Common myeloid progenitor, CD34-positive (primary cell): ENCODE data around the gene CSNK2A2.

Experiments
- CTCF ChIA-PET: fragments of 350-600 bp; sonication (Branson Sonifier 250); formaldehyde crosslinking; loops from one replicate; lab custom pipeline; 2021; ENCODE audit warnings: antibody characterized with exemption; lab: Charles Lee
- POLR2A ChIA-PET: fragments of 350-600 bp; sonication (Branson Sonifier 250); formaldehyde crosslinking; loops from one replicate; lab custom pipeline; 2021; ENCODE audit warnings: antibody characterized with exemption; lab: Charles Lee
- DNase-seq, 3 donors: peaks; one replicate each; pipeline versions ENCODE4 v3.0.0 to v3.0.0-alpha.2; 2013
- H3K27ac ChIP-seq, 2 experiments: 1 replicate in 1 of 2; 2 replicates in 1 of 2; pipeline ENCODE4 v1.7.0; 2013; ENCODE audit warnings: inconsistent platforms in 2 of 2, low read length in 2 of 2, mild to moderate bottlenecking in 2 of 2, low read depth in 1 of 2, moderate library complexity in 1 of 2; ENCODE audit not compliant: severe bottlenecking in 2 of 2, insufficient read depth in 1 of 2, poor library complexity in 1 of 2
- H3K27me3 ChIP-seq, 5 experiments: replicated peaks in 2 of 5; 1 replicate in 3 of 5; 2 replicates in 2 of 5; pipeline versions ENCODE4 v1.6.1 to v1.7.0; 2013; ENCODE audit warnings: low read length in 4 of 5, mild to moderate bottlenecking in 2 of 5, moderate library complexity in 2 of 5, inconsistent platforms in 1 of 5; ENCODE audit not compliant: insufficient read depth in 5 of 5, control insufficient read depth in 4 of 5
- H3K36me3 ChIP-seq, 4 experiments: 1 replicate in 2 of 4; 2 replicates in 2 of 4; pipeline versions ENCODE4 v1.6.1 to v1.7.0; 2013; ENCODE audit warnings: low read length in 3 of 4, control low read depth in 1 of 4, mild to moderate bottlenecking in 1 of 4; ENCODE audit not compliant: control insufficient read depth in 4 of 4, insufficient read depth in 4 of 4
- H3K4me1 ChIP-seq, 4 experiments: 1 replicate in 3 of 4; 2 replicates in 1 of 4; pipeline versions ENCODE4 v1.6.1 to v1.7.1; 2013; ENCODE audit warnings: low read length in 3 of 4, mild to moderate bottlenecking in 3 of 4, control low read depth in 1 of 4, inconsistent platforms in 1 of 4, moderate library complexity in 1 of 4; ENCODE audit not compliant: control insufficient read depth in 4 of 4, insufficient read depth in 4 of 4; ENCODE audit errors: control extremely low read depth in 1 of 4
- H3K4me3 ChIP-seq, 7 experiments: 1 replicate in 4 of 7; 2 replicates in 3 of 7; pipeline versions ENCODE4 v1.5.1 to v1.7.0; 2013; ENCODE audit warnings: mild to moderate bottlenecking in 7 of 7, low read length in 6 of 7, moderate library complexity in 6 of 7, inconsistent platforms in 2 of 7, low read depth in 2 of 7, control low read depth in 1 of 7; ENCODE audit not compliant: insufficient read depth in 4 of 7, control insufficient read depth in 1 of 7; ENCODE audit errors: extremely low read depth in 1 of 7
- H3K9me3 ChIP-seq, 5 experiments: 1 replicate in 4 of 5; 2 replicates in 1 of 5; pipeline versions ENCODE4 v1.6.1 to v1.7.1; 2013; ENCODE audit warnings: low read length in 4 of 5, mild to moderate bottlenecking in 2 of 5, inconsistent platforms in 1 of 5, low read depth in 1 of 5, moderate library complexity in 1 of 5; ENCODE audit not compliant: control insufficient read depth in 4 of 5, insufficient read depth in 2 of 5; ENCODE audit errors: control extremely low read depth in 1 of 5
- WGBS: methylation state at CpG from one replicate; pipeline ENCODE4 v1.1.5; 2013; ENCODE audit not compliant: insufficient coverage; 5-methylcytosine and 5-hydroxymethylcytosine counted together

CSNK2A2 gene

GRCh38 chr16:58217311-58217925, 19.5 kb upstream of the CSNK2A2 start:
- DNase-seq, result no peak
- ChIA-PET POLR2A (no interaction called here), CTCF (interaction anchor here (1.5 kb wide), 1 partner anchor 24 kb away, joined by 3 read pairs; no protein-coding TSS in a partner anchor)
- H3K4me3 ChIP-seq, result no peak overlapping the region
- peaks cover 0 to 5% (median 0%) of the 10 kb centered on the region in 5 experiments for H3K27me3 ChIP-seq
- H3K27ac ChIP-seq, result no peak overlapping the region
- no peaks in the 10 kb centered on the region for H3K36me3 ChIP-seq
- no peaks in the 10 kb centered on the region for H3K4me1 ChIP-seq
- 100% methylated on average over 2 of the region's 2 CpGs for WGBS
- H3K9me3 ChIP-seq, result peaks cover 0 to 3% (median 0%) of the 10 kb centered on the region in 5 experiments

GRCh38 chr16:58212824-58213655, 15.1 kb upstream of the CSNK2A2 start:
- CTCF ChIA-PET, result no interaction called here
- Histone ChIP-seq H3K9me3 (peaks cover 0 to 3% (median 0%) of the 10 kb centered on the region in 5 experiments), H3K36me3 (no peaks in the 10 kb centered on the region), H3K4me3 (no peak overlapping the region), H3K27me3 (peaks cover 0 to 3% (median 0%) of the 10 kb centered on the region in 5 experiments), H3K27ac (no peak overlapping the region), H3K4me1 (no peaks in the 10 kb centered on the region)
- 79% methylated on average over 3 of the region's 3 CpGs for WGBS
- POLR2A ChIA-PET, result no interaction called here
- DNase-seq, result no peak

- ChIA-PET POLR2A (no interaction called here), CTCF (no interaction called here)
- Histone ChIP-seq H3K27me3 (peaks cover 0 to 3% (median 0%) of the 10 kb centered on the region in 5 experiments), H3K9me3 (no peaks in the 10 kb centered on the region), H3K36me3 (no peaks in the 10 kb centered on the region), H3K27ac (no peak overlapping the region), H3K4me3 (no peak overlapping the region), H3K4me1 (no peaks in the 10 kb centered on the region)
- peak in 2 of 3 donors; percentile 32 to 45 for DNase-seq
- WGBS, result 60% methylated on average over 1 of the region's 3 CpGs
Measured at GRCh38 chr16:58211846-58212245, 13.9 kb upstream of the CSNK2A2 start.

- Histone ChIP-seq H3K4me1 (no peaks in the 10 kb centered on the region), H3K27ac (no peak overlapping the region), H3K9me3 (no peaks in the 10 kb centered on the region), H3K4me3 (no peak overlapping the region), H3K36me3 (no peaks in the 10 kb centered on the region), H3K27me3 (peaks cover 0 to 3% (median 0%) of the 10 kb centered on the region in 5 experiments)
- DNase-seq, result no peak
- ChIA-PET CTCF (interaction anchor here (0.6 kb wide), 1 partner anchor 16 kb away, joined by 3 read pairs; no protein-coding TSS in a partner anchor), POLR2A (interaction anchor here (0.6 kb wide), 1 partner anchor 105 kb away, joined by 3 read pairs; no protein-coding TSS in a partner anchor)
Measured at GRCh38 chr16:58211245-58211644, 13.3 kb upstream of the CSNK2A2 start.

GRCh38 chr16:58205276-58206036, 7.5 kb upstream of the CSNK2A2 start:
- H3K36me3 ChIP-seq, result no peaks in the 10 kb centered on the region
- peaks cover 0 to 9% (median 1%) of the 10 kb centered on the region in 5 experiments for H3K27me3 ChIP-seq
- no peak overlapping the region for H3K4me3 ChIP-seq
- H3K4me1 ChIP-seq, result no peaks in the 10 kb centered on the region
- POLR2A ChIA-PET, result no interaction called here
- no peaks in the 10 kb centered on the region for H3K9me3 ChIP-seq
- CTCF ChIA-PET, result interaction anchor here (1.3 kb wide), 1 partner anchor 15 kb away, joined by 3 read pairs; no protein-coding TSS in a partner anchor
- DNase-seq, result no peak
- WGBS, result 87% methylated on average over 10 of the region's 10 CpGs
- H3K27ac ChIP-seq, result no peak overlapping the region

- Histone ChIP-seq H3K4me1 (peaks cover 6 to 16% (median 14%) of the 10 kb centered on the region in 4 experiments), H3K9me3 (no peaks in the 10 kb centered on the region), H3K36me3 (peaks cover 0 to under 1% (median 0%) of the 10 kb centered on the region in 4 experiments), H3K4me3 (no peak overlapping the region), H3K27me3 (peaks cover 0 to 9% (median 1%) of the 10 kb centered on the region in 5 experiments), H3K27ac (no peak overlapping the region)
- DNase-seq, result no peak
- POLR2A ChIA-PET, result no interaction called here
- CTCF ChIA-PET, result interaction anchor here (1.4 kb wide), 1 partner anchor 9 kb away, joined by 3 read pairs; no protein-coding TSS in a partner anchor
- 77% methylated on average over 3 of the region's 5 CpGs for WGBS
Measured at GRCh38 chr16:58201163-58201562, 3.3 kb upstream of the CSNK2A2 start.
